OCI-LY3 (cell line): ENCODE results near the gene MROH2B.

Experiments used
- CTCF ChIP-seq: fragments of 200-600, 300-600 bp; sonication (generic); IDR thresholded peaks from 2 replicates; pipeline ENCODE4 v1.5.1; 2014; ENCODE audit warnings: antibody characterized with exemption, low read length, low read depth
- EZH2phosphoT487 ChIP-seq: fragments of 200-600 bp; shearing (Covaris generic); IDR thresholded peaks from 2 replicates; pipeline ENCODE4 v1.6.1; 2018; ENCODE audit warnings: antibody characterized with exemption, mixed run types, low read depth

- TF ChIP-seq CTCF (no peak), EZH2phosphoT487 (no peak)
Measured at GRCh38 chr5:40984884-40985283, 86.3 kb downstream of the MROH2B start.
